GM18907 (cell line): ENCODE measurements around the gene GPT2.
A peak's percentile ranks its signal among the peaks of the same experiment; 100 is the strongest.
"Not testable (repeated sequence)": the region's sequence is repeated elsewhere in the genome, so short reads cannot be mapped to it uniquely, and the experiment has no call there.

Experiments
- ATAC-seq: cut with Tn5 transposase; IDR thresholded peaks from one replicate; pipeline ENCODE4 v1.9.1; 2021; ENCODE audit warnings: mild to moderate bottlenecking, moderate library complexity; ENCODE audit not compliant: unreplicated experiment

The GPT2 gene

GRCh38 chr16:46862555-46863447, 21.4 kb upstream of the GPT2 start:
- no peak for ATAC-seq

DNA sequence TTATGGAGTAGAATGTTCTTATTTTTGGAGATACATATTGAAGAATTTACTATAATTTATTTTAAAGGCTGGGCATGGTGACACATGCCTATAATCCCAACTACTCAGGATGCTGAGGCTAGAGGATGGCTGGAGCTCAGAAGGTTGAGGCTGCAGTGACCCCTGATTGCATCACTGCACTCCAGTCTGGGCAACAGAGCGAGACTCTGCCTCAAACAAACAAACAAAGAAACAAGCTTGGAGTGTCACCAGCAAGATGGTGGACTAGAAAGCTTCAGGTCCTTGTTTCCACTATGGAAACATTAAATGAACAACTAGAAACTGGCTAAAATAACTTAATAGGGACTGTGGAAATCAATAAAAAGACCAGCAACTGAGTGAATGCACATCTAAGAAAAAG, 17.9 kb upstream of the GPT2 start:
- no peak for ATAC-seq

DNA sequence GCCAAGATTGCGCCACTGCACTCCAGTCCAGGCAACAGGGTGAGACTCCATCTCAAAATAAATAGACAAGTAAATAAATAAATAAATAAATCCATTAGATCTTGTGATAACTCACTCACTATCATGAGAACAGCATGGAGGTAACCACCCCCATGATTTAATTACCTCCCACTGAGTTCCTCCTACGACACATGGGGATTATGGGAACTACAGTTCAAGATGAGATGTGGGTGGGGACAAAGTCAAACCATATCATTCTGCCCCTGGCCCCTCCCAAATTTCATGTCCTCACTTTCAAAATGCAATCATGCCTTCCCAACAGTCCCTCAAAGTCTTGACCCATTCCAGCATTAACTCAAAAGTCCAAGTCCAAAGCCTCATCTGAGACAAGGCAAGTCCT, 16.7 kb upstream of the GPT2 start:
- ATAC-seq: not testable (repeated sequence)

- not testable (repeated sequence) for ATAC-seq
Measured at GRCh38 chr16:46868891-46869290, 15.3 kb upstream of the GPT2 start.

DNA sequence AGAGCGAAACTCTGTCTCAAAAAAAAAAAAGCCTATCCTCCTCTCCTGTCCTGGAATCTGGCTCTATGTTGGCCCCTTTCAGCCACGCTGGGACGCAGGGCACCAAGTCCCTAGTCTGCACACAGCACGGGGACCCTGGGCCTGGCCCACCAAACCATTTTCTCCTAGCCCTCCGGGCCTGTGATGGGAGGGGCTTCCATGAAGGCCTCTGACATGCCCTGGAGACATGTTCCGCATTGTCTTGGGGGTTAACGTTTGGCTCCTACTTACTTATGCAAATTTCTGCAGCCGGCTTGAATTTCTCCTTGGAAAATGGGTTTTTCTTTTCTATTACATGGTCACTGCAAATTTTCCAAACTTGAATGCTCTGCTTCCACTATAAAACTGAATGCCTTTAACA, 12.6 kb upstream of the GPT2 start:
- no peak for ATAC-seq

- ATAC-seq: no peak
Measured at GRCh38 chr16:46873201-46873600, 11.0 kb upstream of the GPT2 start.

GRCh38 chr16:46875243-46875642, 8.9 kb upstream of the GPT2 start:
- no peak for ATAC-seq

- no peak for ATAC-seq
Measured at GRCh38 chr16:46882304-46882939, 1.7 kb upstream of the GPT2 start.

GRCh38 chr16:46882940-46883307, 1.2 kb upstream of the GPT2 start:
- no peak for ATAC-seq

- ATAC-seq: no peak
Measured at GRCh38 chr16:46883353-46883689, 841 bp upstream of the GPT2 start.

DNA sequence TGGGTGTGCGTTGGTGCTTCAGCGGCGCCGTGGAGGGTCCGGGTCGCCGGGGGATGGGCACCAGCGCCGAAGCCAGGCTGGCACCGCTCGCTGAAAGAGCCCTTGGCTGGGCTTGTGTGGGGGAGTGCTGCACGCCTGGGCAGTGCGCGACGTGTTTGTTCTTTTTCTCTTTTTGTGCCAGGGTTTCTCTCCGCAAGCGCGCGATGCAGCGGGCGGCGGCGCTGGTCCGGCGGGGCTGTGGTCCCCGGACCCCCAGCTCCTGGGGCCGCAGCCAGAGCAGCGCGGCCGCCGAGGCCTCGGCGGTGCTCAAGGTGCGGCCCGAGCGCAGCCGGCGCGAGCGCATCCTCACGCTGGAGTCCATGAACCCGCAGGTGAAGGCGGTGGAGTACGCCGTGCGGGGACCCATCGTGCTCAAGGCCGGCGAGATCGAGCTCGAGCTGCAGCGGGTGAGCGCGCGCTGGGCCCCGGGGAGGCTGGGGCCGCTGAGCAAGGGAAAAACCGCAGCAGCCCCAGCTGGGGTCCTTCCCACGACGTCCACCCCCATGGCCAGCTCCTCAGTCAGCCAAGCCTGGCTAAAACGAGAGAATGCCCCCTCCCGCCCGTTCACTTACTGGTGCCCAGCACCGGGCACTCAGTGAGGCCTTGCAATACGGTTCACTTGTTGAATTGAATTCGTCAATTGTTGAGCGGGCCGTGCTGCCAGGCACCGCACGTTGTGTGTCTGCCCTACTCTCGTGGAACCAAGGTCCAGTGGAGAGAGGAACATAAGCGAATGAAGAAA, 541 bp downstream of the GPT2 start:
- ATAC-seq: peak; percentile 18

DNA sequence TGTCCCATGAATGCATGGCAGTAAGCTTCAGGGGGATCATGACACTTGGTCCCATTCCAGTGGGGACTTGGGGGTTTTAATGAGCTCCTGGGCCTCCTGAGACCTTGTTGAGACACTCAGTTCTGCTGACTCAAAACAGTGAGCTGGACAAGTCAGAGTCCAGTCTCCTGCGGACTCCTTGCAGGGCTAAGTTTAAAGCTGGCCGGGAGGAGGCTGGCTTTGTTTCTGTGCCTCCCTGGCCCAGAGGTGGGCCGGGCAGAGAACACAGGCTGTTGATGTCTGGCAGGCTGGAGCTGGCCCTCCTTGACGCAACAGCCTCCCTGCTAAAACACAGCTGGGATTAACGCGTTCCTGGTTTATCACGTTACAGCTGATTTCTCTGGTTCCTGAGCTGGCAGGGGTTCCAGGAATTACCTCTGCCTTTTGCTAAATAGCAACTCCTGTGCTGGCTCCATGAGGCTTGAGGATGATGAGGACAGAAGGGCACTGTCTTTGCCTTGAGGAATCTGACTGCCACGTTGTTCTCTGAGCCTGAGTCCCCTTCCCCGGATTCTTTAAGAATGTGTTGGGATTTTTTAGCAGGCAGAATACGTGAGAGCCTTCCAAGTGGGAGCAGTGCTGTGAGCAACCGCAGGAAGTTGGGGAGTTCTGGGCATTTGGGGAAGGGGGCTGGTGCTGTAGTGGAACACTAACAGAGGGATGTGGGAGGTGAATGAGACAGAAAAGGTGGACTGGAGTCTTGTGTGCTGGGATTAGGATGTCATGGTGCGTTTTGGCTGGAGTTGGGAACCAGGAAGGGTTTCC, 2.0 kb downstream of the GPT2 start:
- no peak for ATAC-seq

GRCh38 chr16:46886764-46887523, 2.8 kb downstream of the GPT2 start:
- ATAC-seq: no peak

DNA sequence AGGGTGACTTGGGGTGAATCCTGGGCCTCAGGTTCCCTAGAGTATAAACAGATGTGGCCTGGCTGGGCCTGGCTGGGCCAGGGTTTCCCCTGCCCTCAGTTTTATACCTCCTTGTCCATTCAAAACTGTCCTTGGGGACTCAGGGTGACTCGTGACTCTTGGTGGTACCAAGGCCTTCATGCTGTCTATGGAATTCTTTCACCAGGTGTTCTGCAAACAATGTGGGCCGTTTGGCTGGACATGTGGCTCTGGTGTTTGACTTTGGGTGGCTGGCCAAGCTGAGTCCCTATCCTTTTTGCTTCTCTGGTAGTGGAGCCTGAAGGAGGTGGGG, 3.3 kb downstream of the GPT2 start:
- no peak for ATAC-seq

DNA sequence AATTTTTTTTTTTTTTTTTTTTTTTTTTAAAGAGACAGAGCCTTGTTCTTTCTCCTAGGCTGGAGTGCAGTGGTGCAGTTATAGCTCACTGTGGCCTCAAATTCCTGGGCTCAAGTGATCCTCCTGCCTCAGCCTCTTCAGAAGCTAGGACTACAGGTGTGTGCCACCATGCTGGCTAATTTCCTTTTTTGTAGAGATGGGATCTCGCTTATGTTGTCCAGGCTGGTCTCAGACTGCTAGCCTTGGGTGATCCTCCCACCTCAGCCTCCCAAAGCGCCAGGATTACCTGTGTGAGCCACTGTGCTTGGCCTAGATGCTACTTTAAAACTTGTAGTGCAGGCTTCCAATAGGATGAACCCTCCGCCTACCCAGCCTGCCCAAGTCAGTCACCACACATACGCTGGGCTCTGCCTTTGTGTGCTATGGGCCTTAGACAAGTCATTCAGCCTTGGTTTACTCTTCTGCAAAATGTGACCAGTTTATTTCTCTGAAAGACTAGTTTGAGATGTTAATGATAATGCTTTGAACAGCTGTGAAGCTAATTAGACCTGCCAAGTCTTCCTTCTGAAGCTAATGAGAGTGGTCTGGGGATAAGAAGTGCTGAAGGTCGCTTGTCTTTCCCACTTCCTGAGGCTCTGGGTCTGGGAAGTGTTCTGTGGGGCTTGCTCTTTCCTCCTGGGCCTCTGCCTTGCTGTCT, 5.2 kb downstream of the GPT2 start:
- ATAC-seq: no peak

GRCh38 chr16:46889942-46890300, 5.8 kb downstream of the GPT2 start:
- ATAC-seq: no peak

DNA sequence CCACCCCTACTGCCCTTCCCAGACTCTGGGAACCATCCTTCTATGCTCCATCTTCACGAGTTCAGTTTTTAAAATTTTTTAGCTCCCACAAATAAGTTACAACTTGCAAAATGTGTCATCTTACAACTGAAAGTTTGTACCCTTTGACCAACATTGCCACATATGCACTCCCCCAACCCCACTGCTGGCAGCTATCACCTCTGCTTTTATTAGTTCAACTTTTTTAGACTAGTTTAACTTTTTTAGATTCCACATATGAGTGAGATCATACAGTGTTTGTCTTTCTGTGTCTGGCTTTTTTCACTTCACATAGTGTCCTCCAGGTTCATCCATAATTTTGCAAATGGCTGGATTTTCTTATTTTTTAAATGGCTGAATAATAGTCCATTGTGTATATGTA, 7.7 kb downstream of the GPT2 start:
- no peak for ATAC-seq

DNA sequence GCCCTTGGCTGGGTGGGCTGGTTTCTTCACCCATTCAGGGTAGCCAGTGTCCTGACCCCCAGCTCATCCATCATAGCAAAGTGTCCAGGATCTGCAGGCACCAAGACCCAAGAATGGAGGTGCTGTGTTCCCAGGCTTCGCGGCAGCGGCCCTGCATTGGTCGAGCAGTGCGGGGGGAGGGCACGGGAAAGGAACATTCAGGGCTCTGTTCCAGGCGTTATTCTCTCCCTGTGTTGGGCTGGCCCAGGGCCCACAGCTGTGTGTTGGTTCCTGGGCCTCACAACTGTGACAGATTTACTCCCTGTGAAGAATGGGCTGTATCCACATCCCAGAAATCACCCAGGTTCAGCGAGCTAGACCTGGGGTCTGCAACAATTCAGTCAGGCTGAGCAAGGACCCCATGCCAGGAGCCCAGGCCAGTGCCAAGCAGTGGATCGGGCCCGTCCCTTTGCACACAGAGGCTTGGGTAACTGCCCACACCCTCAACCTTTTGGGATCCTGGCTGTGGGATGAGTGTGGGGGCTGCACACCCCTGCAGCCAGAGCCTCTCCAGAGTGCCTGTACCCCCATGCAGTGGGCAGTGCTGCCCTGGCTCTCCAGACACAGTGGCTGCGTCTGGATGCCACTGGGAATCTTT, 10.0 kb downstream of the GPT2 start:
- ATAC-seq: no peak
